GM12878 (cell line): ENCODE measurements around the gene GRB10.

ENCODE experiments used
- BRCA1 ChIP-seq: IDR thresholded peaks from 2 replicates; pipeline ENCODE4 v1.6.1; 2011; ENCODE audit warnings: low read depth, low read length, improper control_type of control experiment
- CBX3 ChIP-seq: fragments of 200-600 bp; sonication (generic); IDR thresholded peaks from 2 replicates; pipeline ENCODE4 v1.6.1; 2016; ENCODE audit warnings: low read depth, borderline replicate concordance
- CTCF ChIP-seq, 3 experiments: IDR thresholded peaks in 2 of 3; conservative IDR thresholded peaks in 1 of 3; 2 replicates each; pipeline ENCODE4 v1.5.1; 2011; ENCODE audit warnings: low read depth in 3 of 3, low read length in 3 of 3, mild to moderate bottlenecking in 3 of 3, control low read depth in 2 of 3, moderate library complexity in 2 of 3, inconsistent platforms in 1 of 3, mixed read lengths in 1 of 3; ENCODE audit not compliant: control insufficient read depth in 2 of 3, insufficient read depth in 1 of 3; ENCODE audit errors: extremely low read depth in 1 of 3
- DPF2 ChIP-seq: fragments of 450-650 bp; IDR thresholded peaks from 2 replicates; pipeline ENCODE4 v1.6.1; 2017; ENCODE audit warnings: mild to moderate bottlenecking
- ELK1 ChIP-seq: IDR thresholded peaks from 2 replicates; pipeline ENCODE4 v1.6.1; 2012; ENCODE audit warnings: low read depth, low read length, improper control_type of control experiment
- ETV6 ChIP-seq, 2 experiments: fragments of 450-650 bp in 1 of 2; IDR thresholded peaks in 1 of 2; conservative IDR thresholded peaks in 1 of 2; 2 replicates each; pipeline ENCODE4 v1.6.1; 2014; ENCODE audit warnings: antibody characterized with exemption in 1 of 2, borderline replicate concordance in 1 of 2, low read depth in 1 of 2, mild to moderate bottlenecking in 1 of 2, moderate library complexity in 1 of 2
- JUND ChIP-seq: IDR thresholded peaks from 2 replicates; pipeline ENCODE4 v1.6.1; 2012; ENCODE audit warnings: low read depth, mild to moderate bottlenecking, low read length, improper control_type of control experiment, moderate library complexity
- KAT2A ChIP-seq: conservative IDR thresholded peaks from 2 replicates; pipeline ENCODE4 v1.6.1; 2011; ENCODE audit warnings: low read depth, low read length; ENCODE audit not compliant: control insufficient read depth
- POLR2A ChIP-seq: IDR thresholded peaks from 2 replicates; pipeline ENCODE4 v1.6.1; 2011; ENCODE audit warnings: low read depth, mild to moderate bottlenecking, low read length
- POLR2AphosphoS5 ChIP-seq: IDR thresholded peaks from 2 replicates; pipeline ENCODE4 v1.6.1; 2011; ENCODE audit warnings: mild to moderate bottlenecking, low read length, inconsistent platforms
- RCOR1 ChIP-seq: conservative IDR thresholded peaks from 2 replicates; pipeline ENCODE4 v1.6.1; 2012; ENCODE audit warnings: low read depth, low read length, improper control_type of control experiment
- REST ChIP-seq: IDR thresholded peaks from 2 replicates; pipeline ENCODE4 v1.6.1; 2012; ENCODE audit warnings: mild to moderate bottlenecking, low read depth, low read length
- SIN3A ChIP-seq: IDR thresholded peaks from 2 replicates; pipeline ENCODE4 v1.6.1; 2012; ENCODE audit warnings: low read depth, low read length, improper control_type of control experiment
- USF1 ChIP-seq: IDR thresholded peaks from 2 replicates; pipeline ENCODE4 v1.6.1; 2011; ENCODE audit warnings: borderline replicate concordance, low read depth, mild to moderate bottlenecking, moderate library complexity, mixed read lengths, low read length; ENCODE audit not compliant: insufficient read depth; ENCODE audit errors: extremely low read length

- TF ChIP-seq REST (no peak), POLR2A (no peak), JUND (no peak), CTCF (IDR thresholded peaks at IDR 0.05 in 2 of 3, conservative IDR thresholded peaks at IDR 0.05 in 1 of 3; ENCODE audit: control insufficient read depth in 2 of 3, extremely low read depth in 1 of 3, insufficient read depth in 1 of 3, low read depth in 3 of 3, low read length in 3 of 3) (no peak), RCOR1 (no peak), BRCA1 (no peak), DPF2 (no peak), POLR2AphosphoS5 (no peak), USF1 (no peak), SIN3A (no peak), ETV6 (conservative IDR thresholded peaks at IDR 0.05 in 1 of 2, IDR thresholded peaks at IDR 0.05 in 1 of 2; ENCODE audit: borderline replicate concordance in 1 of 2, low read depth in 1 of 2) (no peak), ELK1 (no peak), CBX3 (no peak), KAT2A (no peak)
These were observed 38.8 kb upstream of the GRB10 start for GRCh38 chr7:50821457-50822008.
